Activated CD8-positive, alpha-beta T cell treated with anti-CD3 and anti-CD28 coated beads for 36 hours (primary cell): ENCODE results near the gene ANKRD34A. TPM values are rescaled to one million over a fixed set of nuclear protein-coding genes. Genes with fewer than 3 reads are reported as not detected.
A peak's percentile ranks its signal among the peaks of the same experiment; 100 is the strongest.

Source experiments
- ATAC-seq: fragments of 200-7000 bp; cut with Tn5 transposase; one replicate; pipeline ENCODE4 v1.10.0; 2021; ENCODE audit warnings: mild to moderate bottlenecking, moderate library complexity
- CTCF ChIA-PET: fragments of 350-600 bp; sonication (Branson Sonifier 250); formaldehyde crosslinking; loops from one replicate; lab custom pipeline; 2021; ENCODE audit warnings: antibody characterized with exemption; lab: Charles Lee
- POLR2A ChIA-PET: fragments of 350-600 bp; sonication (Branson Sonifier 250); formaldehyde crosslinking; loops from one replicate; lab custom pipeline; 2021; ENCODE audit warnings: antibody characterized with exemption; lab: Charles Lee
- DNase-seq: peaks from one replicate; pipeline ENCODE4 v3.0.0-alpha.2; 2020
- H3K27ac Mint-ChIP-seq: one replicate; pipeline ENCODE4 v1.8.0; 2021; ENCODE audit warnings: mild to moderate bottlenecking, mixed read lengths
- H3K27me3 Mint-ChIP-seq: one replicate; pipeline ENCODE4 v1.8.0; 2021; ENCODE audit warnings: mixed read lengths
- H3K36me3 Mint-ChIP-seq: one replicate; pipeline ENCODE4 v1.8.0; 2021; ENCODE audit warnings: low read depth, mixed read lengths
- H3K4me1 Mint-ChIP-seq: one replicate; pipeline ENCODE4 v1.8.0; 2021; ENCODE audit warnings: low read depth, mixed read lengths
- H3K4me3 Mint-ChIP-seq: one replicate; pipeline ENCODE4 v1.8.0; 2021; ENCODE audit warnings: mild to moderate bottlenecking, moderate library complexity, mixed read lengths
- H3K9me3 Mint-ChIP-seq: one replicate; pipeline ENCODE4 v1.8.0; 2021; ENCODE audit warnings: mixed read lengths
- intact Hi-C: fragments of 100-400 bp; cut with micrococcal nuclease; formaldehyde crosslinking; loops from one replicate; pipeline ENCODE4 v1.10.0; 2022
- total RNA-seq, 2 experiments: library from RNA; stranded (reverse); gene quantifications; one replicate each; pipeline ENCODE4 v1.2.3, GENCODE V29; 2021
- TF ChIP-seq, protein P1 (sequence below): fragments of 200-600 bp; IDR thresholded peaks from one replicate; pipeline ENCODE4 v1.8.0; 2022; ENCODE audit warnings: antibody characterized with exemption, mild to moderate bottlenecking

The ANKRD34A gene
- total RNA-seq, 2 experiments from 2014 or later = 6.6 to 7.7 TPM

DNA sequence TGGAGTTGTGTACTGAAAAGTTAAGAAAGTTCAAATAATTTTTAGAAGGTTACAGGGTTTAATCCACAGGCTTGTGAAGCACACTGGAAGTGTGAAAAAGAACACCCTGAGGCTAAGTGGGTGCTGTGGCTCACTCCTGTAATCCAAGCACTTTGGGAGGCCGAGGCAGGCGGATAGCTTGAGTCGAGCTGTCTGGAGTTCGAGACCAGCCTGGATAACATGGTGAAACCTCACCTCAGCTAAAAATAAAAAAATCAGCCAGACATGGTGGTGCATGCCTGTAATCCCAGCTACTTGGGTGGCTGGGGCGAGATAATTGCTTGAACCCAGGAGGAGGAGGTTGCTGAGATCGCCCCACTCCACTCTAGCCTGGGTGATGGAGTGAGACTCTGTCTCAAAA lies 22.2 kb upstream of the ANKRD34A start:
- Mint-ChIP-seq H3K4me3 (no peak overlapping the region), H3K27me3 (no peaks in the 10 kb centered on the region), H3K4me1 (peaks cover 72% of the 10 kb centered on the region), H3K9me3 (peaks cover 4% of the 10 kb centered on the region), H3K27ac (no peak overlapping the region), H3K36me3 (peaks cover 1% of the 10 kb centered on the region)
- no peak for ATAC-seq
- POLR2A ChIA-PET = interaction anchor here (1.2 to 14.1 kb wide), 4 partner anchors 4 to 61 kb away, joined by 3 to 446 read pairs (median 224); partner anchors contain the start of gene TXNIP
- TF ChIP-seq, protein P1, sequence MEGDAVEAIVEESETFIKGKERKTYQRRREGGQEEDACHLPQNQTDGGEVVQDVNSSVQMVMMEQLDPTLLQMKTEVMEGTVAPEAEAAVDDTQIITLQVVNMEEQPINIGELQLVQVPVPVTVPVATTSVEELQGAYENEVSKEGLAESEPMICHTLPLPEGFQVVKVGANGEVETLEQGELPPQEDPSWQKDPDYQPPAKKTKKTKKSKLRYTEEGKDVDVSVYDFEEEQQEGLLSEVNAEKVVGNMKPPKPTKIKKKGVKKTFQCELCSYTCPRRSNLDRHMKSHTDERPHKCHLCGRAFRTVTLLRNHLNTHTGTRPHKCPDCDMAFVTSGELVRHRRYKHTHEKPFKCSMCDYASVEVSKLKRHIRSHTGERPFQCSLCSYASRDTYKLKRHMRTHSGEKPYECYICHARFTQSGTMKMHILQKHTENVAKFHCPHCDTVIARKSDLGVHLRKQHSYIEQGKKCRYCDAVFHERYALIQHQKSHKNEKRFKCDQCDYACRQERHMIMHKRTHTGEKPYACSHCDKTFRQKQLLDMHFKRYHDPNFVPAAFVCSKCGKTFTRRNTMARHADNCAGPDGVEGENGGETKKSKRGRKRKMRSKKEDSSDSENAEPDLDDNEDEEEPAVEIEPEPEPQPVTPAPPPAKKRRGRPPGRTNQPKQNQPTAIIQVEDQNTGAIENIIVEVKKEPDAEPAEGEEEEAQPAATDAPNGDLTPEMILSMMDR = no peak
- CTCF ChIA-PET = interaction anchor here (1.1 to 13.6 kb wide), 3 partner anchors 7 to 20 kb away, joined by 3 to 147 read pairs (median 14); partner anchors contain the start of gene TXNIP
- intact Hi-C loops = no loop called here
- DNase-seq = no peak

DNA sequence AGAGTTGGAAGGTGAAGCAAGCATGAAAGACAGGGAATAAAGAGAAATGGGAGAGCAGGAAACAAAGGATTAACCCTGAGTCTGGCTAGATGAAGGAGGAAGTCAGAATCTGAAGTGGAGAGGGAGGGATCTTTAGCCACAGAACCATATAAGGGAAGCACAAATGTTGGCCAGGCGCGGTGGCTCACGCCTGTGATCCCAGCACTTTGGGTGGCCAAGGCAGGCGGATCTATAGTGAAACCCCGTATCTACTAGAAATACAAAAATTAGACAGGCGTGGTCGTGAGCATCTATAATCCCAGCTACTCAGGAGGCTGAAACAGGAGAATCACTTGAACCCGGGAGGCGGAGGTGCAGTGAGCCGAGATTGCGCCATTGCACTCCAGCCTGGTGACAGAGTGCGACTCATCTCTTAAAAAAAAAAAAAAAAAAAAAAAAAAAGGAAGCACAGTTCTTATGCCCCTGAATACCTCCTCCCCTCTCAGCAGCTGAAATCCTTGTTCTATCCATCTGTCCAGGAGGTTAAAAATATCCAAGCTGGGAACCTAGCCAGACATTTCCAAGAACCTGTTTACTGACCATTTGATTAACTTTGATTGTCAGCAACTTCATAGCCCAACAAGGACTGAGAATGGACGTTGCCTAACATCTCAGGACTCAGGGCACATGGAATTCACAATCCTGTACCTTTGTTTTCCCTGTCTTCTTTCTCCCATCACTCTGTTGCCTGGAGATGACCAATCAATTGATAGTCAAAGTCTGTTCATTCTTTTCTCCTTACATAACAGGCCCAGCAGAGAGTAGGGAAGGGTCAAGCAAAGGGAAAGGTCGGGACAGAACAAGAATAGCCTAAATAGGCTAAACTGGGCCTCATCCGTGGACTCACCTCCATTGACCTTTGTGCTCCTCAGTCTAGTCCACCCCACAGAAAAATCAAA lies 21.4 kb upstream of the ANKRD34A start:
- intact Hi-C loops = no loop called here
- H3K4me3 Mint-ChIP-seq = peak overlapping the region; percentile 2

DNA sequence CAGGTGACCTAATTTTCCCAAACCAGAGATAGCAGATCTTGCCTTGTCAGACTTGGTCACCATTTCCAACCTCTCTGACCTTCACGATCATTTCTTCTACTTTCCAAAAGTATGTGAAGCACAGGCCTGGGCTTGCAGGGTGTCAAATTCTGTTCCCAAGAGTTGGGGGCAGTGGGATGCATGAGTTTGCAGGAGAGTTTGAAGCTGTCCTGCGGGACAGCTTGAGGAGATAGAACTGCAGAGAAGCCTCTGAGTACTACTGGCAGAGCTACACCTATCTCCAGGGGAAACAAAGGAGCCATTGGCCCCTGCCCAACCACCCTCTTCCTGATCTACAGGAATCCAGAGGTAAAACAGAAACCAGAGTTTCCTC lies 20.7 kb upstream of the ANKRD34A start:
- DNase-seq = no peak
- peak overlapping the region; percentile 2 for H3K4me3 Mint-ChIP-seq
- no peak for ATAC-seq

More for the DNA sequence above, 21.4 kb upstream of the ANKRD34A start:
- peaks cover 70% of the 10 kb centered on the region for H3K4me1 Mint-ChIP-seq
- ATAC-seq (no peak), DNase-seq (peak; percentile 29)
- H3K27ac Mint-ChIP-seq = peak overlapping the region; percentile 77
- TF ChIP-seq, protein P1 = no peak
- POLR2A ChIA-PET = interaction anchor here (1.2 to 14.1 kb wide), 2 partner anchors 7 to 61 kb away, joined by 3 to 446 read pairs; partner anchors contain the start of gene TXNIP
- CTCF ChIA-PET = interaction anchor here (0.8 to 13.6 kb wide), 3 partner anchors 7 to 22 kb away, joined by 3 to 147 read pairs (median 4); partner anchors contain the start of gene TXNIP
- no peaks in the 10 kb centered on the region for H3K36me3 Mint-ChIP-seq
- H3K9me3 Mint-ChIP-seq = peaks cover 4% of the 10 kb centered on the region
- H3K27me3 Mint-ChIP-seq = no peaks in the 10 kb centered on the region

DNA sequence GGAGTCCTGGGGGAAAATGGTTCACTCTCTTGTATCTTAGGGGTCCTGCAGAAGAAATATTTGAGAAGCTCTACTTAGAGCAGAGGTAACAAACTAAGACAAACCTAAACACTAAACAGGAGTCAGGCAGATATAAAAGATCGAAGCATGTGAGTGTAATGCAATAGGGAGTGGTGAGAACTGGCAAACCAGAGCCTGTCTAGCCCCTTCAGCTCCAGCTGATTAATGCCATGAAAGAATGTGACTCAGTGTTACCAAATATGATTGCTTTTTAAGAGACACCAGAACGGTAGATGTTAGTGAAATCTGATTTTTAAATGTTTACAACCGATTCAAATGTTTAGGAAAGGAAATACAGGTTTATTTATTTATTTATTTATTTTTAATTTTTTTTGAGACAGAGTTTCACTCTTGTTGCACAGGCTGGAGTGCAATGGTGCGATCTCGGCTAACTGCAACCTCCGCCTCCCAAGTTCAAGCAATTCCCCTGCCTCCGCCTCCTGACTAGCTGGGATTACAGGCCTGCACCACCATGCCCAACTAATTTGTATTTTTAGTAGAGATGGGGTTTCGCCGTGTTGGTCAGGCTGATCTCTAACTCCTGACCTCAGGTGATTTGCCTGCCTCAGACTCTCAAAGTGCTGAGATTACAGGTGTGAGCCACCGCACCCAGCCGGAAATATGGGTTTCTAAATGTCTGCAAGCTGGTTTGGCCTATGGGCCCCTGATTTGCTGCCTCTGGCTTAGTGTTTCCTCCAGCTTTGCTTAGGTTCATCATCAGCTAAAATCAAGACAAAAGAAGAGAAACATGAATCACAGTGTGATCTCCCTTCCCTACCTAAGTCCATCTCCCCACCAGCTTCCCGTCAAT lies 19.8 kb upstream of the ANKRD34A start:
- TF ChIP-seq, protein P1 = no peak
- Mint-ChIP-seq H3K4me3 (no peak overlapping the region), H3K9me3 (peaks cover 4% of the 10 kb centered on the region), H3K27me3 (no peaks in the 10 kb centered on the region), H3K36me3 (no peaks in the 10 kb centered on the region), H3K4me1 (peaks cover 64% of the 10 kb centered on the region), H3K27ac (peak overlapping the region; percentile 77)
- POLR2A ChIA-PET = interaction anchor here (0.6 to 14.1 kb wide), 5 partner anchors 9 to 138 kb away, joined by 3 to 446 read pairs (median 3); partner anchors contain the start of gene TXNIP
- intact Hi-C loops = no loop called here
- ATAC-seq = no peak
- CTCF ChIA-PET = interaction anchor here (0.5 to 1.2 kb wide), 3 partner anchors 9 to 141 kb away, joined by 3 read pairs; no protein-coding TSS in a partner anchor
- DNase-seq = peak; percentile 61

More for the DNA sequence above, 20.7 kb upstream of the ANKRD34A start:
- ChIA-PET CTCF (interaction anchor here (0.8 kb wide), 1 partner anchor 22 kb away, joined by 4 read pairs; no protein-coding TSS in a partner anchor), POLR2A (interaction anchor here (2.0 to 14.1 kb wide), 2 partner anchors 8 to 18 kb away, joined by 4 to 446 read pairs; partner anchors contain the start of gene TXNIP)
- H3K27ac Mint-ChIP-seq = peak overlapping the region; percentile 77
- H3K4me1 Mint-ChIP-seq = peaks cover 64% of the 10 kb centered on the region
- TF ChIP-seq, protein P1 = no peak
- H3K9me3 Mint-ChIP-seq = peaks cover 4% of the 10 kb centered on the region
- no peaks in the 10 kb centered on the region for H3K36me3 Mint-ChIP-seq
- H3K27me3 Mint-ChIP-seq = no peaks in the 10 kb centered on the region
- intact Hi-C loops = no loop called here
